DND-41 (cell line): ENCODE data around the gene CAMK2A.

Source experiments
- EZH2 ChIP-seq: IDR thresholded peaks from 3 replicates; pipeline ENCODE4 v1.6.1; 2012; ENCODE audit warnings: borderline replicate concordance, low read depth, mild to moderate bottlenecking, moderate library complexity, low read length, inconsistent platforms; ENCODE audit not compliant: severe bottlenecking
- TF ChIP-seq, protein P1 (sequence below): IDR thresholded peaks from 2 replicates; pipeline ENCODE4 v1.5.1; 2012; ENCODE audit warnings: borderline replicate concordance, low read length, moderate library complexity, mild to moderate bottlenecking; ENCODE audit not compliant: poor library complexity, severe bottlenecking; ENCODE audit errors: extremely low read depth

DNA sequence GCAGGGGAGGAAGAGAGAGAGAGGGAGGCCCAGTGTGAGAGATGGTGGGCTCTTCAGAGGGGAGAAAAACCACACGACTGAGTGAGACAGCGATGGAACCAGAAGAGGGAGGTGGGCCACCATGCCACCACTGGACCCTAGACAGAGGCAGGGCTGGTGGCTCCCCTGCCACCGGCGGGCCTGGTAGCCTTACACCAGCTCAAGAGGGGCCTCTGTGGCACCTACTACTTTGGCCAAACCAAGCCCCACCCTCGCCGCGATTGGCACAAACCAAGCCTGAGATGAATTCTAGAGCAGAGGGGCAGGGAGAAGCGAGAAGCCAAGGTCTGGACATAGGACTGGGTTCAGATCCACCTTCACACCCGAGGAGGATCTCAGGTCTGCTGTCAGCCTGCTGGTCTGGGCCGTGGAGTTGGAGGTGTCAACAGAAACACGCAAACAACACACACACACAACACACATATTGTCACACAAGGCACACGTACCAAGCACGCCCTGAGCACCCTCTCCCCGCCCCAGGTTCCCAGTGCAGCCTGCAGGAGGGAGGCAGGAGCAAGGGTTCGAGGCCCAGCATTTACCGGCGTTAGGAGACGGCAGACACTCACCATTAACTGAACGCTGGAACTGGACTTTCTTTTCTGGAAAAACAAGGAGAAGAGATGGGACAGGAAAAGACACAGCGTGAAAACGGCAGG lies 50.3 kb downstream of the CAMK2A start:
- TF ChIP-seq, protein P1, sequence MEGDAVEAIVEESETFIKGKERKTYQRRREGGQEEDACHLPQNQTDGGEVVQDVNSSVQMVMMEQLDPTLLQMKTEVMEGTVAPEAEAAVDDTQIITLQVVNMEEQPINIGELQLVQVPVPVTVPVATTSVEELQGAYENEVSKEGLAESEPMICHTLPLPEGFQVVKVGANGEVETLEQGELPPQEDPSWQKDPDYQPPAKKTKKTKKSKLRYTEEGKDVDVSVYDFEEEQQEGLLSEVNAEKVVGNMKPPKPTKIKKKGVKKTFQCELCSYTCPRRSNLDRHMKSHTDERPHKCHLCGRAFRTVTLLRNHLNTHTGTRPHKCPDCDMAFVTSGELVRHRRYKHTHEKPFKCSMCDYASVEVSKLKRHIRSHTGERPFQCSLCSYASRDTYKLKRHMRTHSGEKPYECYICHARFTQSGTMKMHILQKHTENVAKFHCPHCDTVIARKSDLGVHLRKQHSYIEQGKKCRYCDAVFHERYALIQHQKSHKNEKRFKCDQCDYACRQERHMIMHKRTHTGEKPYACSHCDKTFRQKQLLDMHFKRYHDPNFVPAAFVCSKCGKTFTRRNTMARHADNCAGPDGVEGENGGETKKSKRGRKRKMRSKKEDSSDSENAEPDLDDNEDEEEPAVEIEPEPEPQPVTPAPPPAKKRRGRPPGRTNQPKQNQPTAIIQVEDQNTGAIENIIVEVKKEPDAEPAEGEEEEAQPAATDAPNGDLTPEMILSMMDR: no peak
- no peak for TF ChIP-seq EZH2
